Activated naive CD4-positive, alpha-beta T cell treated with anti-CD3 and anti-CD28 coated beads, Interleukin-2, amount 50 U/mL, for 72 hours (primary cell): Measurements from ENCODE around the gene ITIH4. TPM values are rescaled to one million over a fixed set of nuclear protein-coding genes. Genes with fewer than 3 reads are reported as not detected.
A peak's percentile ranks its signal among the peaks of the same experiment; 100 is the strongest.

Experiments
- ATAC-seq, 2 donors: fragments of 150-1000 bp; cut with Tn5 transposase; 2 replicates each; pipeline ENCODE4 v1.10.0; 2021; ENCODE audit warnings: mild to moderate bottlenecking in 2 of 2, moderate library complexity in 2 of 2
- DNase-seq, 2 donors: peaks; one replicate each; pipeline ENCODE4 v3.0.0; 2021 to 2022; ENCODE audit warnings: low spot score in 2 of 2
- H3K27ac Mint-ChIP-seq, 2 donors: one replicate each; pipeline ENCODE4 v1.8.0; 2022; ENCODE audit warnings: mild to moderate bottlenecking in 2 of 2, mixed read lengths in 2 of 2
- H3K36me3 Mint-ChIP-seq, 2 donors: one replicate each; pipeline ENCODE4 v1.8.0; 2022; ENCODE audit warnings: mixed read lengths in 2 of 2
- H3K9me3 Mint-ChIP-seq, 2 donors: one replicate each; pipeline ENCODE4 v1.8.0; 2022; ENCODE audit warnings: mixed read lengths in 2 of 2
- total RNA-seq, 2 donors: library from RNA; stranded (reverse); gene quantifications; one replicate each; pipeline ENCODE4 v1.2.3, GENCODE V29; 2022

Gene ITIH4
- total RNA-seq, 2 donors from 2014 or later: 1.5 to 16.5 TPM

DNA sequence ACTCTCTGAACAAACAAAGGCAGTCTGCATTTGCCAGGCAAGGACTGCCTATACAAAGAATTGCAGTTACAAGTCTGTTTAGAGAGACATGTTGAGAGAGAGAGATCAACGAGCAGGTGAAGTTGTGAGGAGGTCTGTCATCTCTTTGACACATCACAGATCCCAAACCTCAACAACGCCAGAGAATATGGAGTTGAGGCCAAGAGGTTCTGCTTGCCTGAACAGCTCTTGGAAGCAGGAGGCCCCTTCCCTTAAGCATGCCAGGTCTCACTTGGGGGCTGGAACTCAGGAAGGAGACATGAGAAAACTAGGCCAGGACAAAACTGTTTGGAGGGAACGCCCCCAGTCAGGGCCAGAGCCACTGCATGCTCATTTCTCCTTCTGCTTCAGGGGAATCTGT, 26.7 kb upstream of the ITIH4 start:
- Mint-ChIP-seq H3K36me3 (no peaks in the 10 kb centered on the region), H3K27ac (no peak overlapping the region), H3K9me3 (no peaks in the 10 kb centered on the region)
- no peak for DNase-seq
- ATAC-seq: no peak

DNA sequence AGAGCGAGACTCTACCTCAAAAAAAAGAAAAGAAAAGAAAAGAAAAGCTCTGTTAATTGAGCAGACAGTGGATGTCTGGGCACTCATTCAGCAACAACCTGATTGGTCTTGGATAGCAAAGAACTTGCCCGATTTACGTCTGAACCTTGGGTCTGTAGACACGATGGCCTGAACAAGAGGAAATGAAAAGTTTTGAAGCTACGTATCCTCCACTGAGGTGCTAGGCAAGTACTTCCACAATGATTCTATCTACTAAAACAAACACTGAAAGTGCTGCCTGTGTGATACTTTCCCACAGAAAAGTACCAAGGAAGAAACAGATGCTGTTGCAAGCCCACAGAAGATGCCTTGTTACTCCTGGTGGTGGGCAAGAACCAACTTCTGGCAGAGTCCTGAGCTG, 26.2 kb upstream of the ITIH4 start:
- no peak overlapping the region for H3K27ac Mint-ChIP-seq
- DNase-seq: no peak
- no peaks in the 10 kb centered on the region for H3K9me3 Mint-ChIP-seq
- no peaks in the 10 kb centered on the region for H3K36me3 Mint-ChIP-seq
- no peak for ATAC-seq

DNA sequence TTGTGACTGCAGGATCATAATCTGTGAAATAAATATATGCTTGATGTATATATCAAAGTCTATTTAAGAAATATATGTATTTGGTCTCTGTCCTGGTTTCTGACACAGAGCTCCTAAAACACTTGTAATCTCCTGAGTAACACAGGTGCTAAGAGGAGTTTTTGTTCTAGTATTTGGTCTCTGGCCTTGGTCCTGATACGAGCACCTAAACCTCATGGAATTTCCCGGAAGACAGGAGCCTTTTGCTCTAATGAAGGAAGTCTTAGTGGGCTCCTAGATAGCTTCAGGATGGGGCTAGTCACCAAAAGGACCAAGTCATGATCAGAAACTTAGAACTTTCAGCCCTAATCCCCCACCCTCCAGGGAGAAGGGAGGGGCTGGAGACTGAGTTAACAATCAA, 23.5 kb upstream of the ITIH4 start:
- no peak for DNase-seq

DNA sequence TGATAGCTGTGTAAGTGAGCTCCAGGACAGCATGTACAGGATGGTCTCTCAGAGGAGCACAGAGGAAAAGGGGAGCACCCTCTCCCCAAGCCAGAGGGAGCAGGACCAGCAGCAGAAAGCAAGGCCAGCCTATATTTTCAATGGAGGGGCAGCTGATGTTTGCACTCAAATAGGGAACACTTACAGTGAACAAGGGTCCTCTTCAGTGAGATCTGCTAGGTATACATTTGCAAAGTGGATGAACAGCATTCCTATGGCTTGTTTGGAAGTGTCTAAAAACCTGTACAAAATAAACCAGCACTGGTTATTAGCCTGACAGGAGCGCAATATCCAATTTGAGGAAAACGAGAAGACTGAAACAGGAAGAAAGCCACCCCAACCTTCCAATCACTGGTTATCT, 21.9 kb upstream of the ITIH4 start:
- DNase-seq (no peak), ATAC-seq (no peak)
- no peaks in the 10 kb centered on the region for H3K9me3 Mint-ChIP-seq
- H3K36me3 Mint-ChIP-seq: no peaks in the 10 kb centered on the region
- H3K27ac Mint-ChIP-seq: peak overlapping the region in 1 of 2 donors; percentile 70

More for the DNA sequence above, 23.5 kb upstream of the ITIH4 start:
- no peak overlapping the region for H3K27ac Mint-ChIP-seq
- H3K9me3 Mint-ChIP-seq: no peaks in the 10 kb centered on the region
- ATAC-seq: no peak
- H3K36me3 Mint-ChIP-seq: no peaks in the 10 kb centered on the region

DNA sequence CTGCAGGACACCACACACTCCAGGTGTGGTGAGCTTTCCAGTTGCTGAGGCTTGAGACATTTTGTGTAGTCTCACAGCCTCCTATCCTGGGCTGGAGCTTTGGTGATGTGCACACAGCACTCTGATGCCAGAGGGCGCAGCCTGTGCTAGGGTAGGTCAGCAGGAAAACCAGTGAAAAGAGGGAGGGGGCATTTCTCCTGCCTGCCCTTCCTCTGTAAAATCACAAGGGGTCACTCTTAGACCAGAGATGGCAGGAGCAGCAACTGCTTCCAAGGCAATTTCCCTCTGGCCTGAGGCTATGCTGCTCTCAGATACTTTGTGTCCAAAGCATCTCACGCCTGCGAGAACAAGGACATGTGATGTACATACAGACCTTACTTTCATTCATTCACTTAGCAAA, 20.9 kb upstream of the ITIH4 start:
- DNase-seq: peak in 1 of 2 donors; percentile 36
- no peaks in the 10 kb centered on the region for H3K9me3 Mint-ChIP-seq
- H3K27ac Mint-ChIP-seq: peak overlapping the region in 1 of 2 donors; percentile 2
- H3K36me3 Mint-ChIP-seq: no peaks in the 10 kb centered on the region
- peak; percentile 67 to 83 for ATAC-seq

DNA sequence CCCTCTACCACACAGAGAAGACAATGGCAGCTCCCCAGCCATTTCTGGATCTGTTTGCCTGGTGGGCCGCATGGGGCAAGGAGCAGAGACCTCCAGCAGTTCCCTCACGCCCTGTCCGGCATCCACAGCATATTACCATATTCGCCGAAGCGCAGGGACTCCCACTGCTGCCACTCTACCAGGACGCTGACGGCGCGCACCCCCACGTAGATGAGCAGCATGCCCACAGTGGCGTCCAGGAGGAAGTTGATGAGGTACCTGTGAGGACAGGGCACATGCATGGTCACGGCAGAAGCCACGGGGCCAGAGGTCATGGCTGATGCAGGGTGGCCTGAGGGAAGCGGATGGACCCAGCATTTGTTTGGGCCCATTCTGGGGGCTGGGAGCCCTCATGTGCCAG, 19.2 kb upstream of the ITIH4 start:
- DNase-seq: no peak
- ATAC-seq: no peak
- Mint-ChIP-seq H3K9me3 (no peaks in the 10 kb centered on the region), H3K36me3 (no peaks in the 10 kb centered on the region), H3K27ac (peak overlapping the region in 1 of 2 donors; percentile 55)

DNA sequence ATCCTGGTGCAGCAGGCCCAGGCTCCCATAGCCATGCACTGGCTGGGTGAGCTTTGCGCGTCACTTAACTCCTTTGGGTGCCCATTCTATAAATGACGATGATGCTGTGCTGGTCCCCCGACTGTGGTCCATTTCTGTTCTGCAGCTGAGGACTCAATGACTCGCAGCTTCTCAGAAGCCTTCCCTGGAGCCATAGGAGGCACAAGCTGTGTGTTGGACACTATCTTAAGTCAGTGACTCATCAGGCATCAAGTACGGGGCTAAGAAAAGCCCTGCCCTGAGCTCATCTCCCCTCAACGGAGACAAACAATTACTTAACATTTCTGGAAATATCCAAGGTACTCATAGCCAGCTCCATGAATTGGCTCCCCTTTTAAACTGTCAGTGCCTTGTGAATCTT, 18.1 kb upstream of the ITIH4 start:
- no peaks in the 10 kb centered on the region for H3K36me3 Mint-ChIP-seq
- peak overlapping the region in 1 of 2 donors; percentile 53 for H3K27ac Mint-ChIP-seq
- DNase-seq: no peak
- H3K9me3 Mint-ChIP-seq: no peaks in the 10 kb centered on the region
- ATAC-seq: no peak

DNA sequence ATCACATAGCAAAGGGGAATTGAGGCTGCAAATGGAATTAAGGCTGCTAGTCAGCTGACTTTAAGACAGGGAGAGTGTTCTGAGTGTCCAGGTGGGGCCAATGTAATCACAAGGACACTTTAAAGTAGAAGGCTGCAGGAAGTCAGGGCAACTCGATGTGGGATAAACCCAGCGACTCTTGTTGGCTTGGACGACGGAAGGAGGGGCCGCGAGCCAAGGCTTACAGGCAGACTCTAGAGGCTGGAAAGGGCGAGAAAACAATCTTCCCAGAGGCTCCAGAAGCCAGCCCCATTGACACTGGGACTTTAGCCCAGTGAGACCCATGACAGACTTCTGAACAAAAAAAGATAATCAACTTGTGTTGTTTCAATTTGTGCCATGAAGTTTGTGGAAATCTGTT, 17.3 kb upstream of the ITIH4 start:
- ATAC-seq: no peak
- no peaks in the 10 kb centered on the region for H3K36me3 Mint-ChIP-seq
- peak overlapping the region; percentile 42 to 68 for H3K27ac Mint-ChIP-seq
- H3K9me3 Mint-ChIP-seq: no peaks in the 10 kb centered on the region
- DNase-seq: no peak

DNA sequence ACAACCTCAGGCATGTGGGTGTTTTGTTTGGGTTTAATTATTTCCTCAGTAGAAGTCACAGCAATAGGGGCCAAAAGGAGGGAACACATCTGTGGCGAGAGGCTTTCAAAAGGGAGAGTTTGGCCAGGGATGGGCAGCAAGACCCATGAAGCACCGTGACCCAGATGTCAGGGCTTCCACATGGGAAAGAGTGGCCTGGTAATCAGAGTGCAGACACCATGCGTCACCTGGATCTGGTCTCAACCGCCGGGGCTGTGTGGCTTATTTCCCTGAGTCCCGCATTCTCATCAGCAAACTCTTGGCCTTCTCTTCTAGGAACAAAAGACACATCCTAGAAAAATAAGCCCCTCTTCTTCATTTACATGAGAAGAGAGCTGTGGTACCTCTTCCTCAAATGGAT, 16.8 kb upstream of the ITIH4 start:
- ATAC-seq (no peak), DNase-seq (no peak)
- no peaks in the 10 kb centered on the region for H3K36me3 Mint-ChIP-seq
- peak overlapping the region; percentile 42 to 68 for H3K27ac Mint-ChIP-seq
- H3K9me3 Mint-ChIP-seq: no peaks in the 10 kb centered on the region

DNA sequence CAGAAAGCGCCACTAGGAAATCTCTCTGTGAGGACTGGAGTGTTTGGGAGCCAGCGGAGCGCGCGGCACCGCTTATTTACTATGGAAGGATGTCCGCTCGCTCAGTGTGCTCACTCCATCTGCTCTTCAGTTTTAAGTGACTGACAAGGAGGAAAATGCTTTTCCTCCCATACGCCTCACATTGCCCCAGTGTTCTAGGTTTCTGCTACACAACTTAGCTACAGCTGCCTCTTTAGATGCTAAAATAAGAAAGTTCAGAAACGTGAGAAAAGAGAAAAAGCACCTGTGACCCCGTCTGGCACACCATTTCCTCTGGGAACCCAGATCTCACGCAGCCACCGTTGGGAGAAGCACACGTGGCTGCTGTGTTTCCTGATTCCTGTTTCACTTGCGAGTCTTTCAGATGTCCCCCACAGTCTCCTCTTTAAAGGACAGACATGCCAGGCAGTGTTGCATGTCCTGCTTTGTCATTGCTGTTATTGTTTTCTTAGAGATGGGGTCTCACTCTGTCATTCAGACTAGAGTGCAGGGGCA, 16.0 kb upstream of the ITIH4 start:
- no peak for DNase-seq
- ATAC-seq: no peak
- peaks cover 0 to 6% of the 10 kb centered on the region in 2 donors for H3K36me3 Mint-ChIP-seq
- peak overlapping the region in 1 of 2 donors; percentile 29 for H3K27ac Mint-ChIP-seq
- no peaks in the 10 kb centered on the region for H3K9me3 Mint-ChIP-seq

DNA sequence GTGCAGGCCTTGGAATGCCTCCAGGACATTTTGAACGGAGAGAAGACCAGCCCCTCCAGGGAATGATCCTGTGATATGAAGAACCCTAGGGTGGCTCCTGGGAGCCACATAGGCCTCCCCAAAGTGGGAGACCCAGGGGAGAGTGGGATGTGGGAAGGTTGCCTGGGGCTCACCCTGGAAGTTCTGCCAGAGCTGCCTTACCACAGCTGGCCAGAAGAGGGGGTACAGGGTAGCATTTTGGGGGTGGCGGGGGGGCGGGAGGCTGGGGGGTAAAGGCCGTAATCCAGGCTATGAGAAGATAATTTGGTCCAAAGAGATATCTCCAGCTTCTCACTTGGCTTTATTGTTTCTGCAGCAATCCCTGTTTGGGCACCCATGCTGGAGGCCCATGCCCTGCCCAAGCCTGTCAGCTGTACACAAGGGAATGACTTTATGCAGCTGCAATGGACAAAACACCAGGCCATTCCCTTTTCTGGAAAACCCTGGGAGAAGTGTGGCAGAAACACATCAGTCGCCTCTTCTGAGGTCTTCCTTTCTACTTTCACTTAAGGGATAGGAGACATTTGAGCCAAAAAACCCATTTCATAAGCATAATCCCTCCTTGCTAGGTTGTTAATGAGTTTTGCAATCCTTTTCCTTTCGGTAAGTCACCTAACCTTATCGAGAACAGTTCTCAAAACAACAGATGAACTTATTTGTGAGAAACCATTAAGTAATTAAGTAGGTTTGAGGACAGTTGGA, 15.4 kb upstream of the ITIH4 start:
- H3K27ac Mint-ChIP-seq: no peak overlapping the region
- peak in 1 of 2 donors; percentile 44 for DNase-seq
- ATAC-seq: no peak
- H3K36me3 Mint-ChIP-seq: peaks cover 0 to 6% of the 10 kb centered on the region in 2 donors
- no peaks in the 10 kb centered on the region for H3K9me3 Mint-ChIP-seq

DNA sequence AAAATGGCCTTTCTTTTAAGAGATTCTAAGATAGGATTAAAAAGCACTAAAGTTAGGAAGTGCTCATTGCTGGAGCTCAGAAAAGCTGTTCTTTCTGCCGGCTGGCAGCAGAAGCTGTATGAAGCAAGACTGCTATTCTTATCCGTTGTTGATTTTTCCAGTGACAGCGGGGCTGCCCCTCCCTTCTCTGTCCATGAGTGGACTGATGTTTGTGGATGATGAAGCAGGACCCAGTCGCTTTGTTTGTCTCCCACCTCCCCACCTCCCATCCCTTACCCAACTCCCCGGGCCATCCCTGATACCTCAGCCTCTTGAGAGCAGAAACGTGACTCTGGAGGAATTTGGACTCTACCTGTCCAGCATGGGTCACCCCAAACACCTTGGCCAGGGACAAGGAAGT, 14.7 kb upstream of the ITIH4 start:
- Mint-ChIP-seq H3K27ac (no peak overlapping the region), H3K36me3 (peaks cover 0 to 6% of the 10 kb centered on the region in 2 donors), H3K9me3 (no peaks in the 10 kb centered on the region)
- ATAC-seq (no peak), DNase-seq (no peak)

DNA sequence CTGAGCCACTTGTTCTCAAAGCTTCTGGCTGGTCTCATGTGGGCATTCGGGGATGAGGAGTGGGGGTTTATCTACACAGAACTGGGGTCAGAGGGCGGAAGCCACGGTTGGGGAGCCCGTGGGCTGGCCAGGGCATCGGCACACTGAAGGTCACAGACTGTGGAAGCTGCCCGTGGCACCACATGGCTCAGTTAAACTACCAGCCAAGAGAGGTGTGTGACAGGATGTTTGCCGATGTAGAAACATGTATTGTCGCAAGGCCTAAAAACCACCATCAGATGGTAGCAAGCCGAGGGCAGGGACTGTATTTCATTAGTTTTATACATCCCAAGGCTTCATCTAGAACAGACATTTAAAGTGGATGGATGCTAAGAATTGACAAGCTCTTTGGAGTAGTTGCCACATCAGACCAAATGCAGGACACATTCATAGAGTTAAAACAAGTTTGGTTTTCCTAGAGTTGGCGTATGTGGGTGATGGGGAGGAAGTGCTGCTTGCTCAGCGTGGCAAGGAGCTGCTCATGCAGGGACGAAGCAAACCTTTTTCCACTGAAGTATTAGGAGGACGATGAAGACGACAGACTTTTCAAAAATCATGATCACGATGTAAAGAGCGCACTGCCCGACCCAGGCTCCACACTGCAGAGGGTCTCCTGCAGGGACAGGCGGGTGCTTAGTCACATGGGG, 14.0 kb upstream of the ITIH4 start:
- Mint-ChIP-seq H3K9me3 (no peaks in the 10 kb centered on the region), H3K27ac (no peak overlapping the region), H3K36me3 (peaks cover 0 to 6% of the 10 kb centered on the region in 2 donors)
- DNase-seq (no peak), ATAC-seq (no peak)

DNA sequence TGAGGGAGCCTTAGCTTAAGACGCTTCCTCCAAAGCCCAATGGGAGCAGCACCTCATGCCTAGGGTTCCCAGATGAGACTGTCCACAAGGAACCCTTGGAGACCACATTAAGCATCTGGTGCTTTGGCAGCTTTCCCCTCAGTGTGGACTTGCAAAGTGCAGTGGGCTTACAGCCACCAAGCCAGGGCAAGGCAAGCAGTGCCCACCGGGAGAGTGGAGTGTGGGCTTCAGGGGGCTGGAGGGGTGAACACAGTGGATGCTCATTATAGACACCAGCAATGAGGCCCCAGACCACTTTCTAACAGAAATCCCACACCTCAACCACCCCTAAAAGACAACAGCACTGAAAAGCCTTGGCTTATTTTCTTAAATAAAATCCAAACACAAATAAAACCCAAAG, 13.4 kb upstream of the ITIH4 start:
- no peak for DNase-seq
- Mint-ChIP-seq H3K27ac (no peak overlapping the region), H3K36me3 (peaks cover 0 to 6% of the 10 kb centered on the region in 2 donors), H3K9me3 (no peaks in the 10 kb centered on the region)
- ATAC-seq: no peak

DNA sequence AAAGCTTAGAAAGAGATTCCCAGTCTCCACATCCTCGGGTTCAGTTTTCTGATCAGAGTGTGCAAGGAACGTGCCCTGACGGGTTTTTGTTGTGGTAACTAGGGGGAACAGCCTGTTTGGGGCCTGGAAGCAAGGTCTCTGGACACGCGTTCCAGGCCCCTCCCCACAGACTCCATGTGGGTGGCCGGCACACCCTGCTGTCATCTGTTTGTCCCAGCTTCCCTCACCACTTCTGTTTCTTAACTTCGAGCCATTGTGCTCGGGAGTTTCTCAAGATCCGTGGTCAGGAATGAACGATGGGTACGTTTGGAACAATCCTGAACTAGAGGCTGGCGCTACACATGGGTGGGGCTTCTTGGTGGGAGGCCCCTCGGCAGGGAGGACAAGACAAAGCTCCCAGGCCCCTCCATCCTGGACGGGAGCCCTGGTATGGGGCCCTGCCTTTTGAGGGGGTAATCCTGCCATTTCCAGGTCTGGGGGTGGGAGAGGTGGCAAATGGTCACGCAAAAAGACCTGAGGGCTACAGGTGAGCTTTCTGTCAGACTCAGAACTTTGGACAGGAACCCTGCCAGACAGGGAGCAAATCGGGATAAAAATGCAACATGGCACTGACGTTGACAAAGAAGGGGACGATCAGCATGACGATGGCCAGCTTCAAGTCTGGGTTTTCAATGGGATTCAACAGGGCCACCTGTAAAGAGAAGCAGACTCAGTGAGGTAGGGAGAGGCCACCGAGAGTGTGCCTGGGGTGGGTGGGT, 12.8 kb upstream of the ITIH4 start:
- H3K27ac Mint-ChIP-seq: no peak overlapping the region
- ATAC-seq: no peak
- peaks cover 0 to 6% of the 10 kb centered on the region in 2 donors for H3K36me3 Mint-ChIP-seq
- DNase-seq: no peak
- H3K9me3 Mint-ChIP-seq: no peaks in the 10 kb centered on the region

DNA sequence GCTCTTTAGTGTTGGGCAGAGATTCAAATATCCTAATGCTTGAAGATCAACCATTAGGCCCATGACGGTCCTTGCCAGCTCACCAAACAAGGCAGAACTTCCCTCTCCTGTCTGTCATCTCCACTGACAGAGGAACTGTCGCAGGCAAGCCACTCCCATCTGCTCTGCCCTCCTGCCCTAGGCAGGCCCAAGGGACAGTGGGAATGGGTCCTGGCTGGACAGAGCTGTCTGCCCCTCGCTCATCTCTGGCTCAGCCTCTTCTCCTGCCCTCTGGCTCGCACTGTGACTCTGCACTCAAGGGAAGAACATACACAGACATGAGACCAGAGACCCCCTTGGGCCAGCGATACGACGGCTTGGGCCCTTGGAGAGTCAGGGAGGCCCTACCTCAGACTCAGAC, 12.0 kb upstream of the ITIH4 start:
- Mint-ChIP-seq H3K9me3 (no peaks in the 10 kb centered on the region), H3K36me3 (peaks cover 0 to 6% of the 10 kb centered on the region in 2 donors), H3K27ac (no peak overlapping the region)
- ATAC-seq (no peak), DNase-seq (no peak)

DNA sequence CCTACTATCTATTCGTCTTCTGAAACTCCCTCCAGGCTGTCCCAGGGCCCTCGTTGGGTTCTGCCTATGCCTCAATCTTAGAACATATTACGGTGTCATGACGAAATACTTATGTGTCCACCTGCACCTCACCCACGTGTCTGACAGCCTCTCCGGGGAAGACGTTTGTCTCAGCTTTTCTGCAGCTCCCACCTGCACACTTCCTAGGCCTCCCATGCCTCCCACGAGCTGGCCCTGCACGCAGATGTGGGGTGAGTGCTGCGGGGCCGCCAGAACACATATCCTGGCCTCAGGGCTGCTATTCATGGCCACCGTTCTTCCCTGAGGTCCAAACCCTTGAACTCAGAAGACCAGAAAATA, 11.5 kb upstream of the ITIH4 start:
- no peak overlapping the region for H3K27ac Mint-ChIP-seq
- ATAC-seq: no peak
- no peak for DNase-seq
- H3K36me3 Mint-ChIP-seq: peaks cover 0 to 6% of the 10 kb centered on the region in 2 donors
- H3K9me3 Mint-ChIP-seq: no peaks in the 10 kb centered on the region
